ENCODE results near the gene C2orf68. TPM values are rescaled to one million over a fixed set of nuclear protein-coding genes. Genes with fewer than 3 reads are reported as not detected.
A peak's percentile ranks its signal among the peaks of the same experiment; 100 is the strongest.

The C2orf68 gene
- total and polyA plus RNA-seq, 9 of the 15 experiments (the other 6 are each of a cell fraction or from before 2014, with no cell fraction given), result 22.1 to 50.0 (median 31.8) TPM

DNA sequence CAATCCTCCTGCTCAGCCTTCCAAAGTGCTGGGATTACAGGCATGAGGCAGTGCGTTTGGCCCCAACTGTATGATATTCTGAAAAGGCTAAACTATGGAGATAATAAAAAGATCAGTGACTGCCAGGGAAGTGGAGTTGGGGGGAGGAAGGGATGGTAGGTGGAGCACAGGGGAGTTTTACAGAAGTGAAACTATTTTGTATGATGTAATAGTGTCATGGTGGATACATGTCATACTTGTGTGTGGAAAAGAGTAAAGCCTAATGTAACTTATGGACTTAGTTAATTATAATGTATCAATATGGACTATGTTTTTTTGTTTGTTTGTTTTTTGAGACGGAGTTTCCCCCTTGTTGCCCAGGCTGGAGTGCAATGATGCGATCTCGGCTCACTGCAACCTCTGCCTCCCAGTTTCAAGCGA is 47.7 kb downstream of the C2orf68 start (continued):
- no peak for TF ChIP-seq FOXK1 (CRISPR knock-in tag; IDR thresholded peaks at IDR 0.05; ENCODE audit: borderline replicate concordance)
- no peak for TF ChIP-seq JUND (IDR thresholded peaks at IDR 0.05; ENCODE audit: borderline replicate concordance, low read depth, low read length)
- peak; percentile 44; the same call in 1 of the 3 replicates for TF ChIP-seq JUND (tag; IDR thresholded peaks at IDR 0.05; ENCODE audit: borderline replicate concordance, low read depth, low read length)
- no peak for TF ChIP-seq POLR3A (IDR thresholded peaks at IDR 0.05; ENCODE audit: borderline replicate concordance, extremely low read depth, insufficient read depth, insufficient read length)
- no peak for TF ChIP-seq MCM2 (IDR thresholded peaks at IDR 0.05; ENCODE audit: low read depth)
- TF ChIP-seq ELF4 (CRISPR knock-in tag; IDR thresholded peaks at IDR 0.05), result no peak
- TF ChIP-seq, protein P1, sequence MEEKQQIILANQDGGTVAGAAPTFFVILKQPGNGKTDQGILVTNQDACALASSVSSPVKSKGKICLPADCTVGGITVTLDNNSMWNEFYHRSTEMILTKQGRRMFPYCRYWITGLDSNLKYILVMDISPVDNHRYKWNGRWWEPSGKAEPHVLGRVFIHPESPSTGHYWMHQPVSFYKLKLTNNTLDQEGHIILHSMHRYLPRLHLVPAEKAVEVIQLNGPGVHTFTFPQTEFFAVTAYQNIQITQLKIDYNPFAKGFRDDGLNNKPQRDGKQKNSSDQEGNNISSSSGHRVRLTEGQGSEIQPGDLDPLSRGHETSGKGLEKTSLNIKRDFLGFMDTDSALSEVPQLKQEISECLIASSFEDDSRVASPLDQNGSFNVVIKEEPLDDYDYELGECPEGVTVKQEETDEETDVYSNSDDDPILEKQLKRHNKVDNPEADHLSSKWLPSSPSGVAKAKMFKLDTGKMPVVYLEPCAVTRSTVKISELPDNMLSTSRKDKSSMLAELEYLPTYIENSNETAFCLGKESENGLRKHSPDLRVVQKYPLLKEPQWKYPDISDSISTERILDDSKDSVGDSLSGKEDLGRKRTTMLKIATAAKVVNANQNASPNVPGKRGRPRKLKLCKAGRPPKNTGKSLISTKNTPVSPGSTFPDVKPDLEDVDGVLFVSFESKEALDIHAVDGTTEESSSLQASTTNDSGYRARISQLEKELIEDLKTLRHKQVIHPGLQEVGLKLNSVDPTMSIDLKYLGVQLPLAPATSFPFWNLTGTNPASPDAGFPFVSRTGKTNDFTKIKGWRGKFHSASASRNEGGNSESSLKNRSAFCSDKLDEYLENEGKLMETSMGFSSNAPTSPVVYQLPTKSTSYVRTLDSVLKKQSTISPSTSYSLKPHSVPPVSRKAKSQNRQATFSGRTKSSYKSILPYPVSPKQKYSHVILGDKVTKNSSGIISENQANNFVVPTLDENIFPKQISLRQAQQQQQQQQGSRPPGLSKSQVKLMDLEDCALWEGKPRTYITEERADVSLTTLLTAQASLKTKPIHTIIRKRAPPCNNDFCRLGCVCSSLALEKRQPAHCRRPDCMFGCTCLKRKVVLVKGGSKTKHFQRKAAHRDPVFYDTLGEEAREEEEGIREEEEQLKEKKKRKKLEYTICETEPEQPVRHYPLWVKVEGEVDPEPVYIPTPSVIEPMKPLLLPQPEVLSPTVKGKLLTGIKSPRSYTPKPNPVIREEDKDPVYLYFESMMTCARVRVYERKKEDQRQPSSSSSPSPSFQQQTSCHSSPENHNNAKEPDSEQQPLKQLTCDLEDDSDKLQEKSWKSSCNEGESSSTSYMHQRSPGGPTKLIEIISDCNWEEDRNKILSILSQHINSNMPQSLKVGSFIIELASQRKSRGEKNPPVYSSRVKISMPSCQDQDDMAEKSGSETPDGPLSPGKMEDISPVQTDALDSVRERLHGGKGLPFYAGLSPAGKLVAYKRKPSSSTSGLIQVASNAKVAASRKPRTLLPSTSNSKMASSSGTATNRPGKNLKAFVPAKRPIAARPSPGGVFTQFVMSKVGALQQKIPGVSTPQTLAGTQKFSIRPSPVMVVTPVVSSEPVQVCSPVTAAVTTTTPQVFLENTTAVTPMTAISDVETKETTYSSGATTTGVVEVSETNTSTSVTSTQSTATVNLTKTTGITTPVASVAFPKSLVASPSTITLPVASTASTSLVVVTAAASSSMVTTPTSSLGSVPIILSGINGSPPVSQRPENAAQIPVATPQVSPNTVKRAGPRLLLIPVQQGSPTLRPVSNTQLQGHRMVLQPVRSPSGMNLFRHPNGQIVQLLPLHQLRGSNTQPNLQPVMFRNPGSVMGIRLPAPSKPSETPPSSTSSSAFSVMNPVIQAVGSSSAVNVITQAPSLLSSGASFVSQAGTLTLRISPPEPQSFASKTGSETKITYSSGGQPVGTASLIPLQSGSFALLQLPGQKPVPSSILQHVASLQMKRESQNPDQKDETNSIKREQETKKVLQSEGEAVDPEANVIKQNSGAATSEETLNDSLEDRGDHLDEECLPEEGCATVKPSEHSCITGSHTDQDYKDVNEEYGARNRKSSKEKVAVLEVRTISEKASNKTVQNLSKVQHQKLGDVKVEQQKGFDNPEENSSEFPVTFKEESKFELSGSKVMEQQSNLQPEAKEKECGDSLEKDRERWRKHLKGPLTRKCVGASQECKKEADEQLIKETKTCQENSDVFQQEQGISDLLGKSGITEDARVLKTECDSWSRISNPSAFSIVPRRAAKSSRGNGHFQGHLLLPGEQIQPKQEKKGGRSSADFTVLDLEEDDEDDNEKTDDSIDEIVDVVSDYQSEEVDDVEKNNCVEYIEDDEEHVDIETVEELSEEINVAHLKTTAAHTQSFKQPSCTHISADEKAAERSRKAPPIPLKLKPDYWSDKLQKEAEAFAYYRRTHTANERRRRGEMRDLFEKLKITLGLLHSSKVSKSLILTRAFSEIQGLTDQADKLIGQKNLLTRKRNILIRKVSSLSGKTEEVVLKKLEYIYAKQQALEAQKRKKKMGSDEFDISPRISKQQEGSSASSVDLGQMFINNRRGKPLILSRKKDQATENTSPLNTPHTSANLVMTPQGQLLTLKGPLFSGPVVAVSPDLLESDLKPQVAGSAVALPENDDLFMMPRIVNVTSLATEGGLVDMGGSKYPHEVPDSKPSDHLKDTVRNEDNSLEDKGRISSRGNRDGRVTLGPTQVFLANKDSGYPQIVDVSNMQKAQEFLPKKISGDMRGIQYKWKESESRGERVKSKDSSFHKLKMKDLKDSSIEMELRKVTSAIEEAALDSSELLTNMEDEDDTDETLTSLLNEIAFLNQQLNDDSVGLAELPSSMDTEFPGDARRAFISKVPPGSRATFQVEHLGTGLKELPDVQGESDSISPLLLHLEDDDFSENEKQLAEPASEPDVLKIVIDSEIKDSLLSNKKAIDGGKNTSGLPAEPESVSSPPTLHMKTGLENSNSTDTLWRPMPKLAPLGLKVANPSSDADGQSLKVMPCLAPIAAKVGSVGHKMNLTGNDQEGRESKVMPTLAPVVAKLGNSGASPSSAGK (IDR thresholded peaks at IDR 0.05), result peak; percentile 32; the same call in 1 of the 2 replicates
- no peak for TF ChIP-seq THRB (CRISPR knock-in tag; conservative IDR thresholded peaks at IDR 0.05)
- no peak for TF ChIP-seq SAFB2 (IDR thresholded peaks at IDR 0.05; ENCODE audit: borderline replicate concordance, low read depth, low read length, severe bottlenecking)
- no peak for TF ChIP-seq FOXM1 (IDR thresholded peaks at IDR 0.05; ENCODE audit: low read depth)
- TF ChIP-seq FOXM1 (CRISPR knock-in tag; IDR thresholded peaks at IDR 0.05; ENCODE audit: low read depth), result no peak
- TF ChIP-seq FOXJ2 (tag; IDR thresholded peaks at IDR 0.05), result no peak
- peak; percentile 36; the same call in 1 of the 2 replicates for TF ChIP-seq DPF2 (IDR thresholded peaks at IDR 0.05)
